IMR-90 (cell line): ENCODE data around the gene FSIP1. TPM values are rescaled to one million over a fixed set of nuclear protein-coding genes. Genes with fewer than 3 reads are reported as not detected.

Experiments
- ATAC-seq: fragments of 200-7000 bp; cut with Tn5 transposase; 2 replicates; pipeline ENCODE4 v1.9.1; 2020; ENCODE audit warnings: low read depth, mild to moderate bottlenecking, moderate library complexity
- BruUV-seq: library from RNA; stranded (reverse); fragments of 400-500 nt; replicated peaks from 2 replicates; lab custom pipeline; 2021; lab: Mats Ljungman, UMichigan
- CTCF ChIA-PET: fragments of 300-600 bp; formaldehyde crosslinking; extraction: SDS; loops from one replicate; lab custom pipeline; 2021; ENCODE audit warnings: antibody characterized with exemption; lab: Yijun Ruan, JAX
- POLR2A ChIA-PET: fragments of 300-600 bp; sonication (Branson Sonifier 250); formaldehyde crosslinking; loops from one replicate; lab custom pipeline; 2022; ENCODE audit warnings: antibody characterized with exemption; ENCODE audit not compliant: unreplicated experiment; lab: Charles Lee
- DNase-seq: peaks from one replicate; pipeline ENCODE4 v3.0.0; 2013
- H2AFZ ChIP-seq: replicated peaks from 2 replicates; pipeline ENCODE3; 2013; ENCODE audit warnings: low read length, mild to moderate bottlenecking; ENCODE audit not compliant: poor library complexity
- H2AK5ac ChIP-seq: 2 replicates; pipeline ENCODE4 v1.6.1; 2013; ENCODE audit warnings: low read depth, low read length, inconsistent platforms
- H2AK9ac ChIP-seq: replicated peaks from 2 replicates; pipeline ENCODE3; 2013; ENCODE audit warnings: mild to moderate bottlenecking, low read depth, low read length, moderate library complexity; ENCODE audit not compliant: poor library complexity
- H2BK120ac ChIP-seq: 2 replicates; pipeline ENCODE4 v1.6.1; 2013; ENCODE audit warnings: low read depth, low read length, inconsistent platforms
- H2BK15ac ChIP-seq: 3 replicates; pipeline ENCODE4 v1.6.1; 2013; ENCODE audit warnings: low read depth, low read length, inconsistent platforms
- H2BK20ac ChIP-seq: 2 replicates; pipeline ENCODE4 v1.6.1; 2013; ENCODE audit warnings: low read depth, mild to moderate bottlenecking, inconsistent platforms, low read length, moderate library complexity
- H2BK5ac ChIP-seq: 2 replicates; pipeline ENCODE4 v1.6.1; 2013; ENCODE audit warnings: mild to moderate bottlenecking, low read depth, low read length, inconsistent platforms; ENCODE audit not compliant: poor library complexity, severe bottlenecking
- H3K14ac ChIP-seq: replicated peaks from 2 replicates; pipeline ENCODE4 v1.6.1; 2013; ENCODE audit warnings: low read depth, low read length, inconsistent platforms
- H3K18ac ChIP-seq: 2 replicates; pipeline ENCODE4 v1.6.1; 2013; ENCODE audit warnings: low read depth, low read length, control low read depth
- H3K23ac ChIP-seq: 2 replicates; pipeline ENCODE4 v1.6.1; 2013; ENCODE audit warnings: low read depth, low read length, inconsistent platforms
- H3K27ac ChIP-seq: 2 replicates; pipeline ENCODE4 v1.5.1; 2013; ENCODE audit warnings: mild to moderate bottlenecking, control low read depth, low read length; ENCODE audit not compliant: insufficient read depth
- H3K27me3 ChIP-seq: 2 replicates; pipeline ENCODE4 v1.6.1; 2013; ENCODE audit warnings: low read length; ENCODE audit not compliant: control insufficient read depth, insufficient read depth
- H3K36me3 ChIP-seq: 2 replicates; pipeline ENCODE4 v1.6.1; 2013; ENCODE audit warnings: low read length, mixed read lengths; ENCODE audit not compliant: control insufficient read depth, insufficient read depth
- H3K4ac ChIP-seq: 2 replicates; pipeline ENCODE4 v1.6.1; 2013; ENCODE audit warnings: low read depth, low read length, inconsistent platforms
- H3K4me1 ChIP-seq: 2 replicates; pipeline ENCODE4 v1.6.1; 2013; ENCODE audit warnings: low read length, mixed read lengths; ENCODE audit not compliant: control insufficient read depth, insufficient read depth
- H3K4me2 ChIP-seq: 2 replicates; pipeline ENCODE4 v1.6.1; 2013; ENCODE audit warnings: low read depth, mild to moderate bottlenecking, control low read depth, low read length, moderate library complexity
- H3K4me3 ChIP-seq: 2 replicates; pipeline ENCODE4 v1.5.1; 2013; ENCODE audit warnings: low read depth, mild to moderate bottlenecking, control low read depth, low read length, moderate library complexity; ENCODE audit not compliant: insufficient read depth
- H3K56ac ChIP-seq: 2 replicates; pipeline ENCODE4 v1.6.1; 2013; ENCODE audit warnings: low read length, inconsistent platforms; ENCODE audit not compliant: insufficient read depth; ENCODE audit errors: extremely low read depth
- H3K79me1 ChIP-seq, 2 experiments: 2 replicates each; pipeline ENCODE4 v1.6.1; 2013; ENCODE audit warnings: low read length in 2 of 2, inconsistent platforms in 1 of 2, low read depth in 1 of 2
- H3K9ac ChIP-seq: 2 replicates; pipeline ENCODE4 v1.6.1; 2013; ENCODE audit warnings: low read depth, low read length, control low read depth
- H3K9me1 ChIP-seq: 2 replicates; pipeline ENCODE4 v1.6.1; 2013; ENCODE audit warnings: low read length, inconsistent platforms; ENCODE audit not compliant: insufficient read depth
- H3K9me3 ChIP-seq: 2 replicates; pipeline ENCODE4 v1.6.1; 2013; ENCODE audit warnings: low read length; ENCODE audit not compliant: control insufficient read depth, insufficient read depth
- H4K20me1 ChIP-seq: 2 replicates; pipeline ENCODE4 v1.6.1; 2013; ENCODE audit warnings: low read length, inconsistent platforms; ENCODE audit not compliant: insufficient read depth
- H4K5ac ChIP-seq: 2 replicates; pipeline ENCODE4 v1.6.1; 2013; ENCODE audit warnings: mild to moderate bottlenecking, low read depth, low read length, control low read depth
- H4K8ac ChIP-seq, 2 experiments: 2 replicates each; pipeline ENCODE4 v1.6.1; 2013; ENCODE audit warnings: low read depth in 2 of 2, low read length in 2 of 2, control low read depth in 1 of 2, inconsistent platforms in 1 of 2
- H4K91ac ChIP-seq: 2 replicates; pipeline ENCODE4 v1.6.1; 2013; ENCODE audit warnings: low read depth, low read length, inconsistent platforms; ENCODE audit not compliant: insufficient read depth
- BHLHE40 ChIP-seq: fragments of 150-350 bp; IDR thresholded peaks from 2 replicates; pipeline ENCODE4 v1.6.1; 2016; ENCODE audit warnings: mild to moderate bottlenecking, low read depth, low read length
- CEBPB ChIP-seq: IDR thresholded peaks from 2 replicates; pipeline ENCODE4 v1.6.1; 2012; ENCODE audit warnings: low read depth, low read length, improper control_type of control experiment
- CHD1 ChIP-seq: IDR thresholded peaks from 2 replicates; pipeline ENCODE4 v1.6.1; 2012; ENCODE audit warnings: low read depth, low read length, improper control_type of control experiment
- CTCF ChIP-seq: conservative IDR thresholded peaks from 2 replicates; pipeline ENCODE4 v1.5.1; 2012; ENCODE audit warnings: mild to moderate bottlenecking, low read depth, low read length, improper control_type of control experiment
- FOS ChIP-seq: fragments of 150-350 bp; IDR thresholded peaks from 2 replicates; pipeline ENCODE4 v1.6.1; 2016; ENCODE audit warnings: low read depth, low read length
- MAFK ChIP-seq: IDR thresholded peaks from 2 replicates; pipeline ENCODE4 v1.6.1; 2012; ENCODE audit warnings: low read depth, low read length, improper control_type of control experiment
- MAZ ChIP-seq: IDR thresholded peaks from 2 replicates; pipeline ENCODE4 v1.6.1; 2012; ENCODE audit warnings: low read depth, mild to moderate bottlenecking, low read length, improper control_type of control experiment, moderate library complexity, borderline replicate concordance
- NFE2L2 ChIP-seq: fragments of 150-350 bp; IDR thresholded peaks from 2 replicates; pipeline ENCODE4 v1.6.1; 2016; ENCODE audit warnings: low read depth, mild to moderate bottlenecking, low read length
- POLR2A ChIP-seq: IDR thresholded peaks from 2 replicates; pipeline ENCODE4 v1.6.1; 2012; ENCODE audit warnings: mild to moderate bottlenecking, low read depth, low read length
- RAD21 ChIP-seq: IDR thresholded peaks from 2 replicates; pipeline ENCODE4 v1.6.1; 2012; ENCODE audit warnings: low read length, improper control_type of control experiment
- RCOR1 ChIP-seq: IDR thresholded peaks from 2 replicates; pipeline ENCODE4 v1.6.1; 2012; ENCODE audit warnings: mild to moderate bottlenecking, low read length, improper control_type of control experiment; ENCODE audit not compliant: insufficient replicate concordance
- RFX5 ChIP-seq: IDR thresholded peaks from 2 replicates; pipeline ENCODE4 v1.8.0; 2012; ENCODE audit warnings: low read depth, mild to moderate bottlenecking, low read length, moderate library complexity
- SMC3 ChIP-seq: fragments of 150-350 bp; IDR thresholded peaks from 2 replicates; pipeline ENCODE4 v1.6.1; 2016; ENCODE audit warnings: low read depth, mild to moderate bottlenecking, antibody characterized with exemption, low read length, moderate library complexity
- WGBS, 2 experiments: methylation state at CpG; one replicate each; pipeline versions ENCODE4 v1.1.5 to v1.1.7; 2013; ENCODE audit warnings: missing lambda C conversion rate in 2 of 2; ENCODE audit not compliant: insufficient read length in 1 of 2; ENCODE audit errors: extremely low coverage in 2 of 2; 5-methylcytosine and 5-hydroxymethylcytosine counted together
- dilution Hi-C: fragments of 300-500 bp; cut with HindIII; formaldehyde crosslinking; loops from one replicate; pipeline ENCODE4 v1.14.3; 2018; ENCODE audit warnings: low sequenced_read_pairs; ENCODE audit not compliant: unreplicated experiment
- in situ Hi-C: fragments of 300-500 bp; cut with MboI; formaldehyde crosslinking; loops from 3 replicates; pipeline ENCODE4 v1.14.3; 2019; ENCODE audit warnings: low sequenced_read_pairs, inconsistent platforms, mixed read lengths
- intact Hi-C: fragments of 100-400 bp; cut with micrococcal nuclease; formaldehyde crosslinking; loops from 2 replicates; pipeline ENCODE4 v1.10.0; 2022
- polyA plus RNA-seq, 3 experiments: library from polyadenylated mRNA; depleted of rRNA; stranded (reverse); fragments of >200 nt; gene quantifications; 2 replicates each; pipeline ENCODE4 v1.2.3, GENCODE V29; 2012; ENCODE audit warnings: low replicate concordance in 1 of 3
- total RNA-seq: library from RNA; depleted of rRNA; stranded (reverse); fragments of >200 nt; gene quantifications from 2 replicates; pipeline ENCODE4 v1.2.3, GENCODE V29; 2012
- TF ChIP-seq, protein P1 (sequence below): fragments of 150-350 bp; IDR thresholded peaks from 2 replicates; pipeline ENCODE4 v1.6.1; 2016; ENCODE audit warnings: low read depth, mild to moderate bottlenecking, low read length, moderate library complexity, borderline replicate concordance
- TF ChIP-seq, protein P2 (sequence below): fragments of 150-350 bp; IDR thresholded peaks from 2 replicates; pipeline ENCODE4 v1.6.1; 2017; ENCODE audit warnings: mild to moderate bottlenecking, antibody characterized with exemption, low read length, low read depth

FSIP1 gene
- total and polyA plus RNA-seq, 2 of the 4 experiments (the other 2 are of a cell fraction), result 0.10 to 0.18 TPM

- H3K14ac ChIP-seq, result no peak overlapping the region
These were observed 174.2 kb downstream of the FSIP1 start for GRCh38 chr15:39608185-39609139.

More at GRCh38 chr15:39608185-39609139, 174.2 kb downstream of the FSIP1 start:
- H4K91ac ChIP-seq, result no peak overlapping the region
- H2BK120ac ChIP-seq, result no peak overlapping the region
- peaks cover 12% of the 10 kb centered on the region for H3K9me3 ChIP-seq
- H3K56ac ChIP-seq, result no peak overlapping the region
- H2AK9ac ChIP-seq, result no peak overlapping the region
- no peak overlapping the region for H3K4me3 ChIP-seq
- intact Hi-C loops (no loop called here), dilution Hi-C loops (no loop called here), in situ Hi-C loops (loop anchor here (10.0 kb wide), 1 partner anchor 136 kb away; no protein-coding TSS in a partner anchor)
- DNase-seq (no peak), ATAC-seq (no peak)
- H4K8ac ChIP-seq, result no peak overlapping the region
- H3K23ac ChIP-seq, result no peak overlapping the region
- no peak for TF ChIP-seq CHD1
- TF ChIP-seq, protein P1, sequence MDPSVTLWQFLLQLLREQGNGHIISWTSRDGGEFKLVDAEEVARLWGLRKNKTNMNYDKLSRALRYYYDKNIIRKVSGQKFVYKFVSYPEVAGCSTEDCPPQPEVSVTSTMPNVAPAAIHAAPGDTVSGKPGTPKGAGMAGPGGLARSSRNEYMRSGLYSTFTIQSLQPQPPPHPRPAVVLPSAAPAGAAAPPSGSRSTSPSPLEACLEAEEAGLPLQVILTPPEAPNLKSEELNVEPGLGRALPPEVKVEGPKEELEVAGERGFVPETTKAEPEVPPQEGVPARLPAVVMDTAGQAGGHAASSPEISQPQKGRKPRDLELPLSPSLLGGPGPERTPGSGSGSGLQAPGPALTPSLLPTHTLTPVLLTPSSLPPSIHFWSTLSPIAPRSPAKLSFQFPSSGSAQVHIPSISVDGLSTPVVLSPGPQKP, result no peak
- TF ChIP-seq RFX5, result no peak
- TF ChIP-seq CTCF, result no peak
- no peak for TF ChIP-seq MAZ
- TF ChIP-seq, protein P2, sequence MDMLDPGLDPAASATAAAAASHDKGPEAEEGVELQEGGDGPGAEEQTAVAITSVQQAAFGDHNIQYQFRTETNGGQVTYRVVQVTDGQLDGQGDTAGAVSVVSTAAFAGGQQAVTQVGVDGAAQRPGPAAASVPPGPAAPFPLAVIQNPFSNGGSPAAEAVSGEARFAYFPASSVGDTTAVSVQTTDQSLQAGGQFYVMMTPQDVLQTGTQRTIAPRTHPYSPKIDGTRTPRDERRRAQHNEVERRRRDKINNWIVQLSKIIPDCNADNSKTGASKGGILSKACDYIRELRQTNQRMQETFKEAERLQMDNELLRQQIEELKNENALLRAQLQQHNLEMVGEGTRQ, result no peak
- TF ChIP-seq RCOR1, result no peak
- TF ChIP-seq SMC3, result no peak
- TF ChIP-seq BHLHE40, result no peak
- TF ChIP-seq POLR2A, result no peak
- TF ChIP-seq NFE2L2, result no peak
- TF ChIP-seq MAFK, result no peak
- TF ChIP-seq FOS, result no peak
- TF ChIP-seq CEBPB, result no peak
- TF ChIP-seq RAD21, result no peak
- H3K4ac ChIP-seq, result no peak overlapping the region
- no peak overlapping the region for H2AK5ac ChIP-seq
- no peak overlapping the region for H3K27ac ChIP-seq
- H3K9me1 ChIP-seq, result 0 out of 2 replicates have a peak, but pooled peaks cover 3% of the 10 kb centered on the region
- no peaks in the 10 kb centered on the region for H3K79me1 ChIP-seq
- no peaks in the 10 kb centered on the region for H3K27me3 ChIP-seq
- no peak overlapping the region for H4K5ac ChIP-seq
- no CpG with 5 or more reads among the region's 2 CpGs for WGBS, 2 experiments
- H2AFZ ChIP-seq, result no peak overlapping the region
- no peaks in the 10 kb centered on the region for H3K36me3 ChIP-seq
- ChIA-PET POLR2A (no interaction called here), CTCF (no interaction called here)
- no peak overlapping the region for H3K9ac ChIP-seq
- H2BK20ac ChIP-seq, result no peak overlapping the region
- H2BK5ac ChIP-seq, result no peak overlapping the region
- no peak overlapping the region for H3K4me2 ChIP-seq
- no peak overlapping the region for H3K18ac ChIP-seq
- no peaks in the 10 kb centered on the region for H3K4me1 ChIP-seq
- no TSS peak for BruUV-seq
- no peaks in the 10 kb centered on the region for H4K20me1 ChIP-seq
- H2BK15ac ChIP-seq, result no peak overlapping the region
